Measurements from ENCODE around the gene CES3.

GRCh38 chr16:66972983-66973382, 11.9 kb downstream of the CES3 start:
- TF ChIP-seq CTCF (IDR thresholded peaks at IDR 0.05) (no peak), POLR2A (IDR thresholded peaks at IDR 0.05) (no peak)

Data from ovary (tissue), 3 donors.